HG03025 (cell line): ENCODE results near the gene PHACTR1.

Experiments
- ATAC-seq: cut with Tn5 transposase; IDR thresholded peaks from one replicate; pipeline ENCODE4 v1.9.1; 2021; ENCODE audit warnings: mild to moderate bottlenecking, moderate library complexity; ENCODE audit not compliant: unreplicated experiment, low FRiP score

Gene PHACTR1

GRCh38 chr6:13216236-13217014 is 499.9 kb downstream of the PHACTR1 start:
- ATAC-seq, result no peak

- ATAC-seq, result no peak
Observed at GRCh38 chr6:13217206-13217905, 500.8 kb downstream of the PHACTR1 start.

GRCh38 chr6:13220266-13220665 is 503.7 kb downstream of the PHACTR1 start:
- no peak for ATAC-seq

- ATAC-seq, result no peak
Observed at GRCh38 chr6:13222048-13222447, 505.5 kb downstream of the PHACTR1 start.

- no peak for ATAC-seq
Observed at GRCh38 chr6:13226071-13226470, 509.5 kb downstream of the PHACTR1 start.

- no peak for ATAC-seq
Observed at GRCh38 chr6:13228264-13229204, 512.0 kb downstream of the PHACTR1 start.

- ATAC-seq, result peak; percentile 75
Observed at GRCh38 chr6:13229205-13230085, 512.9 kb downstream of the PHACTR1 start.

- no peak for ATAC-seq
Observed at GRCh38 chr6:13233106-13233505, 516.5 kb downstream of the PHACTR1 start.

GRCh38 chr6:13234130-13234529 is 517.6 kb downstream of the PHACTR1 start:
- no peak for ATAC-seq

GRCh38 chr6:13235339-13235738 is 518.8 kb downstream of the PHACTR1 start:
- no peak for ATAC-seq

- ATAC-seq, result no peak
Observed at GRCh38 chr6:13237318-13237717, 520.8 kb downstream of the PHACTR1 start.

- no peak for ATAC-seq
Observed at GRCh38 chr6:13238017-13238416, 521.5 kb downstream of the PHACTR1 start.

- no peak for ATAC-seq
Observed at GRCh38 chr6:13238640-13239216, 522.2 kb downstream of the PHACTR1 start.

GRCh38 chr6:13239530-13240455 is 523.2 kb downstream of the PHACTR1 start:
- no peak for ATAC-seq

- ATAC-seq, result no peak
Observed at GRCh38 chr6:13241364-13241763, 524.8 kb downstream of the PHACTR1 start.

- ATAC-seq, result no peak
Observed at GRCh38 chr6:13242178-13242577, 525.6 kb downstream of the PHACTR1 start.

- ATAC-seq, result no peak
Observed at GRCh38 chr6:13242590-13242989, 526.0 kb downstream of the PHACTR1 start.

GRCh38 chr6:13243033-13243432 is 526.5 kb downstream of the PHACTR1 start:
- no peak for ATAC-seq
